NOMO-1 (cell line): ENCODE results near the gene SERPINB8.

Experiments used
- DNase-seq, 2 experiments: peaks; one replicate each; lab custom pipeline; 2025; ENCODE audit not compliant: unreplicated experiment in 2 of 2; lab: John Stamatoyannopoulos, UW

SERPINB8 gene

DNA sequence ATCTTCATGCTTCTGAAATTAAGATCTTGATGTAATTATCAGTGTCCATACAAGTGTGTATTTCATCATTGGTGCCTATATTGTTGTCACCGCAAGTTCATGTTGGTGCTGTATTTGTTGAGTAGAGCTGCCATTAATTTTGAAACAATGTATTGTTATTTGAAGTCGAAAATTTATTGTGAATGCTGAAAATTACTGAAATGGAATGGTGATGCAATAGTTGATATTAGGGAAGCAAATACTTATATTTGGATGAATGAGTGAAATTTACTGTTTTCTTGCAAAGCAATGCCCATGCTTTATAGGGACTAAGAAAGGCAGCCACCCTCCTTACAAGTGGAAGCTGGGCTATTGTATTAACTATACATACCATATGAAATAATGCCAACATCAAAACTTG is 41.6 kb downstream of the SERPINB8 start:
- DNase-seq: no peak

DNA sequence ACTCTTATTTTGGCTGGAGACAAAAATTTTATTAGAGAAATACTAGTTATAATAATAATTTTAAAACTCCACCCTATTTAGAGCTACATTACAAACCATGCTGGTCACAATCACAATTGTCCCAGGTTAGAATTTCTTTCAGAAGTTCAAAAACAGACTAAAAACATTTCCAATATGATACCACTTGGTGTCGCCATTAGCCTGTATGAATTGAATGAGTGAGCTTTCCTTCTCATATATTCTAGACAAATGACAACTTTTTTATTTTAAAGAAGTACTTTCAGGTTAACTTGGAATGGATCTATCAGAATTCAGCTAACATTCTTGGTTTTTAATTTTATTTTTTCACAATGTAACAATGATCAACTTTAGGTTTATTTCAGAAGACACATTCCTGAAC is 48.0 kb downstream of the SERPINB8 start:
- peak in 1 of 2 experiments; percentile 13 for DNase-seq

DNA sequence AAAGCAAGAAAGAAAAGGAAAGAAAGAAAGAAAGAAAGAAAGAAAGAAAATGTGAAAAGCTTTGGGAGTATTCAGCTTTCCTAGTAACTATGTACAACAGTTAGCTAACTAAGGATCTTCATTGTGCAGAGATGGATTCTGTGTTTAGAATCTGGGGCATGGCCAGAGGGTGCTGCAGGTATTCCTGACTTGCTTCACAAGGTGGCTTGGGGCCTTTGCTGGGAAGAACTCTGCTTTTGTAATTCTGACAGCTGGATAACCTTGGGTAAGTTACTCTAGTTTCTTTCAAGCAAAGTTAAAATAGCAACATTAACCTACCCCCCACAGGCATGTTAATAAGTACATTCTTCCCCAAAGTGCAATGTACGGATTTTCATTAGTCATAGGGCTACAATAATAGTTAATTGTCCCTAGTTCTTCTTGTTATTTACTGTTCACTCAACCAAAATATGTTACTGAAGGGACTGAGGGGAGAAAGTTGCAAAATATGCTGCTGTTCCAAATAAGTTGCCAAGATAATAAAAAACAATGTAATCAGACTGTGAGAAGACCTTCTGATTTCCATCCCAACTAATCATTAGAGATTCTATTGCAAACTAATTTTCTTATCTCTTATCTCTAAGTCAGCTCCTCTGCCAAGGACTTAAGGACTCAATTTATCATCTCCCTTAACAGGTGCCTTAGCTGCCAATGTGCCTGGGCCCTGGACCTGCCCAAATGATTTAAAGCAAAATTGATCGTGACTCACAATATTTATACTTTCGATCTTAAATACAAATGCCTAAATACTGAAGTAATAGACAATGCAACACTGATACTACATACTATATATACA is 50.3 kb downstream of the SERPINB8 start:
- no peak for DNase-seq

DNA sequence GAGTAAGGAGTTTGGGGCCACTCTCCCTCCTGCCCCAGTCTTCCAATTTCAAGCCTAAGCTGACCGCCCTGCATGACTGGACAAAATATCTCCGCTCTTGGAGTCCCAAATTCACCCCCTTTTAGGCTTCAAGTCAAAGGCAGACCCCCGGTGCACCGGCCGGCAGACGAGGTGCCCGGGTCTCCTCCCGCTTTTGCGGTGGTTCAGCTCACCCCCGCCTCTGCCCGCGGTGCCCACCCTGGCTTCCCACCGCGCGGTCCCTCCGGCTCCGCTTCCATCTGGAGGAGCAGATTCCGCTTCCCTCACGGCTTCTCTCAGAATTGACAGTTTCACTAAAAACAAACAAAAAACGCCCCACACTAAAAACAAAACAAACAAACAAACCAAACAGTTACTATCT is 56.5 kb downstream of the SERPINB8 start:
- DNase-seq: no peak

DNA sequence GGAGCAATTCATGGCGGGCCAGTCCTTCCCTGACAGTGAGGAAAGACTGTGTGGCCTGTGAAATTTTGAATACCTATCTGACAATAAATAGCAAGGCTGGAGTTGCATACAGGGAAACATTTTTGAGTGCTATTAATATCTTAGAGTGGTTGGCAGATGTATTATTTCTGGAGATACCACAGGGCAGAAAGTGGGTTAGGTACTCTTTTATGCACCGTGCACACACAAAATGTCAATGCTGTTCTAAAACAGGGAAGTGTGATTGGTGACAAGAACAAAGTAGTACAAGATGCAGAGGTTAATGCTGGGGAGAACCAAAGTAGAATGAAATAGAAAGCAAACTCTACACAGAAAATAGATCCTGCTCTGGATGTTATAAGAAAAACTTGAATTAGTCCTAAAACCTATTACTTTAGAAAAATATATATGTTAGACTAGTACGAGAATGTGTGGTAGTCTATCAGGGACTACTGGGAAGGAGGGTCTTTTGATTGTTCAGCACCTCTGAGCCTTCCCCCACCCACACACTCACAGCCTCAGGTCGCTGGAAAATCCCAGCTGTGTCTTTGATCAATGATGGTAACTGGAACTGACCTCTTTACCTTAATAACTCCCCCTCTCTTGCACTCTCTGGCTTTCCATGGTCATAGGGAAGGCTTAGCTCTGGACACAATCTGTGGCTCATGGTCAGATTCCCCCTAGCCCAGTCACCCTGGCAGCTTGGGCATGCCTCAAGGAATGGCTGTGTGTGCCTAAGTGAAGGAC is 58.2 kb downstream of the SERPINB8 start:
- no peak for DNase-seq

DNA sequence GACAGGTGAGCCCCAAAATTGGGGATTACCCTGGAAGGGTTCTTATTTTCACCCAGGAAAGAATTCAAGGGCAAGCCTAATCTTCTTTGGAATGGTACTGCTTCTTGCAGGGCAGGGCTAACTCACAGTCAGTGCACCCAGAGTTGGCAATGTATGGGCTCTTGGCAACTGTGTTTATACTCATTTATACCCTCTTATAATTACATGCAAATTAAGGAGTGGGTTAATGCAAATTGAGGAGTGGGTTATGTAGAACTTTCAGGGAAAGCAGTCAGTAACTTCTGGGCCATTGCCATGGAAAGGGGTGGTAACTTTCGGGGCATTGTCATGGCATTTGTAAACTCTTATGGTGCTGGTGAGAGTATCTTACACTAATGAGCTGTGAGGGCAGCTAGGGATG is 59.2 kb downstream of the SERPINB8 start:
- DNase-seq: no peak

DNA sequence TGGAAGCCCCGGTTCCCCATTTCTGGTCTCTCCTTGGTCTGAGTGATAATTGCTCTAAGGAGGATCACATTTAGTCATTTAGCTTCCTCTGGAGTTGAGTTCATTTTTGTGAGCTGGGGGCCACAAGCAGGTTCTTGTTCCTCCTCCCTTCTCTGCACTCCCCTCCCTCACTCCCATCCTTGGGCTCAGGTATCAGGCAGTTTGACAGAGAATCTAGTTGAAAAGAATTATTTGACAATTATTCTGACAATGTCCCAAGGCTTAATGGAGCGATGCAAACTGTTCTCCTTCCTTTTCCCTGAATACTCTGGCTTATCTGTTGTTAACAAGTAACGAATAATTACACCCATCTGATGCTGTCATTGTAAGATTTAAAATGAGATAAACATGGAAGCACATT is 61.5 kb downstream of the SERPINB8 start:
- no peak for DNase-seq

DNA sequence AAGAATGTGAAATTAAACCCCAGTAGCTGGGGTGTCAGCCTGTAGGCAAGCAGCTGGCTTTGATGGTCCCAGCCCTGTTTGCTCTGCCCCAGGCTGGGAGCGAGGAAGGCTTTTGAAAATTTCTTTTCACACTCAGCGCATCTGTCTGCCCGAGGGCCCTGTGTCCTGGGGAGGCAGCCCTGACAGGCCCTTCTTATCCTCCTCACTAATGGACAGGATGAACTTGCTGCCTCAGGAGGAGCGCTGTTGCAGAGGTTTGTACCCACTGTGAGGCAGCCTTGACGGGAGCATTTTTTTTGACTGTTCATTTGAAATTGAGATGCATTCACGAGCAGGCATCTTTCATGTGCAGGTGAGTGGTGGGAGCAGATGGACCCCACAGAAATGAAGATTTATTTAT is 62.4 kb downstream of the SERPINB8 start:
- DNase-seq: no peak

DNA sequence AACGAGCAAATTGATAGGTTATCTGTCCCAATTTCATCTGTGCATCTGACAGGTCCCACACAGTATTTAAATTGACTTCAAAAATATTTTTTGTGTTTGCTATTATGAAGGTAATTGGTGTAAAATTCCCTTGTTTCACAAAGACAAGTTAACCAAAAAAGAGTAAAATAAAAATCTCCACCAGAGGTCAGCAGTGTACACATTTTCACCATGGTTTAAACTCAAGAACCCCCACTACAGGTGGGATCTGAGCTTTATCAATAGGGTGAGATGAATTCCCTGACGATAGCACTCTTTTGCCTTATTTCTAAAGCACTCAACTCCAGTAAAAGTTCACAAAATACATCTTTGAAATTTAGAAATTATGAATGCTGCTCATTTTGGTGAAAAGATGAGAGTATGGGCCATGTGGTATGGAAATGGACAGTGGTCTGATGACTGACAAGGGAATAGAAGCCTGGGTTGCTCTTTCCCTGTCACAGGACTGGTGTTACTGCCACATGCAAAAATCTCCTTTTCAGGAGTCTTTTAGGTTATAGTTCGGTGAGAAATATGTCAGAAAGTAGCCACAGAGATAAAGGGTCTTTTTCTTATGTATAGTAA is 68.0 kb downstream of the SERPINB8 start:
- DNase-seq: peak in 1 of 2 experiments; percentile 25
